Measurements from ENCODE around the gene LRMDA. TPM values are rescaled to one million over a fixed set of nuclear protein-coding genes. Genes with fewer than 3 reads are reported as not detected.
A peak's percentile ranks its signal among the peaks of the same experiment; 100 is the strongest.

The LRMDA gene
- polyA plus RNA-seq, 2 of the 4 experiments (the other 2 are of a cell fraction), result 4.6 to 5.2 TPM

DNA sequence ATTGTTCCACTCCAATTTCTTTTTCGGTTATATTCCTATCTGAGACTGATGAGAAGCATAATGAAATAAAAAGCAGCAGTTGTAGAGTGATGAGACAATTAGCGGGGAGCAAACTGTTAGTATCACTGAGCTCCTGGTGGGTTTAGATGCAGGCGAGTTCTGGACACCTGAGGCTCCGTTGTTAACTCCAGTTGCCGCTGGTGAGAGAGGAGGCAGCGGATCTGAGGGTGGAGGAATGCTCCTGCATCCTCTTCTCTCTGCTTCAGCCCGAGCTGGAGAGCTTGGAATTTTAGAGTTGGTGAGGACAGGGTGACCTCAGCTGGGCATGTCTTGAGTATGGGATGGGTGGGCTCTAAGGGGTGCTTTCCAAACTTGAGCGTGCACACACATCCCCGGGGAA, 31.4 kb downstream of the LRMDA start:
- TF ChIP-seq KDM5A (IDR thresholded peaks at IDR 0.05), result no peak
- no peak for TF ChIP-seq HDAC2 (IDR thresholded peaks at IDR 0.05)
- TF ChIP-seq BCL3 (IDR thresholded peaks at IDR 0.05), result no peak
- TF ChIP-seq JUNB (IDR thresholded peaks at IDR 0.05), result no peak
- no peak for TF ChIP-seq FOSB (CRISPR knock-in tag; IDR thresholded peaks at IDR 0.05)
- TF ChIP-seq HES2 (IDR thresholded peaks at IDR 0.05), result no peak
- no peak for TF ChIP-seq ELK1 (IDR thresholded peaks at IDR 0.05; ENCODE audit: low read depth, low read length)
- no peak for TF ChIP-seq GATA3 (IDR thresholded peaks at IDR 0.05; ENCODE audit: borderline replicate concordance)
- 82% methylated on average over 9 of the region's 9 CpGs for WGBS (ENCODE audit: missing lambda C conversion rate)
- Histone ChIP-seq H3K4me1 (peaks cover 26% of the 10 kb centered on the region), H3K4me2 (no peak overlapping the region), H3K4me3 (no peak overlapping the region), H3K9me3 (no peaks in the 10 kb centered on the region), H3K27ac (no peak overlapping the region)
- ChIA-PET CTCF (interaction anchor here (0.6 to 1.5 kb wide), 2 partner anchors 17 to 62 kb away, joined by 3 to 5 read pairs; no protein-coding TSS in a partner anchor), POLR2A (no interaction called here)
- ATAC-seq (no peak), FAIRE-seq (no peak), DNase-seq (ENCODE audit: low read depth in 1 of 2, low spot score in 1 of 2) (no peak)

DNA sequence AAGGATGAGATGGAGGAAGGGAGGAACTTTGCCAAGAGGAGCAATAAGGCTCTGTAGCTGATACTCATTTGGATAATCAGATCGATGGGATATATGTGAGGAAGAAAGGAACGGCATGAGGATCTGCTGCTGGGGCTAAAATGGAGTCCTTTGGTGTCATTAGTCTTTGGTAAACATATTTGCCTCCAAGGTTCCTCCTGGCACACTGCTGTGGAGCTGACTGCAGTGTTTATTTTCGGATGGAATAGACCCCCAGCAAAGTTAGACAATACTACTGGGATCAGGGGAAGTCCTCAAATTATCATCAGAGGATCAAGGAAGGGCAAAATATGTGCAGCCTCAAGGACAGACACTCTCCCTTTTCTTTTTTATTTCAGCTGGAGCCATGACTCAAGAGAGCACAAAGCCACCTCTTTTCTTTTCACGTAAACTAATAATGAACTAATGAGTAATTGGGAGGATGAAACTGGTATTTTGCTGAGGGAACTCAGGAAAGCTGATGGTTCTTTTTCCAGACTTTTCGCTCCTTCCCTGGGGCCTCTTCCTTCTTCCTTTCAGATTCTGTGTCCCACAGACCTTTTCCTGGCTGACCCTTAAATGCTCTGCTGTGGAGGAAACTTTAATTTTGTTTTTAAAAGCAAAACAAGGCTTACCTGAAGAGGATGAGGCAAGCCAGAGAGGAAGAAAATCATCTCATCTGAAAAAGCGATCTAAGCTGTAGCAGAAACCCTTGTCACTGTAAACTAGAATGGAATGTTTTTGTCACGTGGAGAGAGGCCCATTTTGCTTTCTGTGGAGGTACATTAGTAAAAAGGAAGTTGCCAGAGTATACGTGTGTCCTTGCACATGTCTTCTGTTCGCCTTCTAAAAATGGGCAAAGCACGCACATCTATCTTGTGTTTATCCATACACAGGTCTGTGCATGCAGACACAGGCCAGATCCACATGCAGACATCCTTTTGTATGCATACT, 33.3 kb downstream of the LRMDA start:
- FAIRE-seq (no peak), ATAC-seq (no peak), DNase-seq (ENCODE audit: low read depth in 1 of 2, low spot score in 1 of 2) (no peak)
- 78% methylated on average over 10 of the region's 10 CpGs for WGBS (ENCODE audit: missing lambda C conversion rate)
- no peak overlapping the region for H3K4me2 ChIP-seq
- POLR2A ChIA-PET, result no interaction called here
- H3K4me3 ChIP-seq, result no peak overlapping the region
- H3K4me1 ChIP-seq, result peaks cover 43% of the 10 kb centered on the region
- CTCF ChIA-PET, result interaction anchor here (0.5 to 0.7 kb wide), 2 partner anchors 26 to 374 kb away, joined by 3 read pairs; no protein-coding TSS in a partner anchor
- TF ChIP-seq MYC (IDR thresholded peaks at IDR 0.05; ENCODE audit: borderline replicate concordance, low read length), result no peak
- TF ChIP-seq, protein P1, sequence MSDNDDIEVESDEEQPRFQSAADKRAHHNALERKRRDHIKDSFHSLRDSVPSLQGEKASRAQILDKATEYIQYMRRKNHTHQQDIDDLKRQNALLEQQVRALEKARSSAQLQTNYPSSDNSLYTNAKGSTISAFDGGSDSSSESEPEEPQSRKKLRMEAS (IDR thresholded peaks at IDR 0.05), result no peak
- no peak for TF ChIP-seq ZC3H11A (IDR thresholded peaks at IDR 0.05)
- TF ChIP-seq, protein P2, sequence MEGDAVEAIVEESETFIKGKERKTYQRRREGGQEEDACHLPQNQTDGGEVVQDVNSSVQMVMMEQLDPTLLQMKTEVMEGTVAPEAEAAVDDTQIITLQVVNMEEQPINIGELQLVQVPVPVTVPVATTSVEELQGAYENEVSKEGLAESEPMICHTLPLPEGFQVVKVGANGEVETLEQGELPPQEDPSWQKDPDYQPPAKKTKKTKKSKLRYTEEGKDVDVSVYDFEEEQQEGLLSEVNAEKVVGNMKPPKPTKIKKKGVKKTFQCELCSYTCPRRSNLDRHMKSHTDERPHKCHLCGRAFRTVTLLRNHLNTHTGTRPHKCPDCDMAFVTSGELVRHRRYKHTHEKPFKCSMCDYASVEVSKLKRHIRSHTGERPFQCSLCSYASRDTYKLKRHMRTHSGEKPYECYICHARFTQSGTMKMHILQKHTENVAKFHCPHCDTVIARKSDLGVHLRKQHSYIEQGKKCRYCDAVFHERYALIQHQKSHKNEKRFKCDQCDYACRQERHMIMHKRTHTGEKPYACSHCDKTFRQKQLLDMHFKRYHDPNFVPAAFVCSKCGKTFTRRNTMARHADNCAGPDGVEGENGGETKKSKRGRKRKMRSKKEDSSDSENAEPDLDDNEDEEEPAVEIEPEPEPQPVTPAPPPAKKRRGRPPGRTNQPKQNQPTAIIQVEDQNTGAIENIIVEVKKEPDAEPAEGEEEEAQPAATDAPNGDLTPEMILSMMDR (IDR thresholded peaks at IDR 0.05), result no peak
- no peak for TF ChIP-seq HMGXB4 (CRISPR knock-in tag; IDR thresholded peaks at IDR 0.05; ENCODE audit: borderline replicate concordance)
- no peak for TF ChIP-seq HDAC2 (IDR thresholded peaks at IDR 0.05)
- no peak for TF ChIP-seq NPAS2 (CRISPR knock-in tag; IDR thresholded peaks at IDR 0.05; ENCODE audit: borderline replicate concordance)
- H3K27ac ChIP-seq, result peak overlapping the region in 1 of 2 experiments; percentile 29; a peak in 2 of 6 replicates
- H3K9me3 ChIP-seq, result no peaks in the 10 kb centered on the region

Measured in A549 (cell line).